Subcutaneous preadipocyte (primary cell): ENCODE data around the gene ENOX2. TPM values are rescaled to one million over a fixed set of nuclear protein-coding genes. Genes with fewer than 3 reads are reported as not detected.

Source experiments
- total RNA-seq: library from RNA; depleted of rRNA; stranded (reverse); fragments of >200 nt; gene quantifications from 2 replicates; pipeline ENCODE4 v1.2.3, GENCODE V29; 2012

Gene ENOX2, protein sequence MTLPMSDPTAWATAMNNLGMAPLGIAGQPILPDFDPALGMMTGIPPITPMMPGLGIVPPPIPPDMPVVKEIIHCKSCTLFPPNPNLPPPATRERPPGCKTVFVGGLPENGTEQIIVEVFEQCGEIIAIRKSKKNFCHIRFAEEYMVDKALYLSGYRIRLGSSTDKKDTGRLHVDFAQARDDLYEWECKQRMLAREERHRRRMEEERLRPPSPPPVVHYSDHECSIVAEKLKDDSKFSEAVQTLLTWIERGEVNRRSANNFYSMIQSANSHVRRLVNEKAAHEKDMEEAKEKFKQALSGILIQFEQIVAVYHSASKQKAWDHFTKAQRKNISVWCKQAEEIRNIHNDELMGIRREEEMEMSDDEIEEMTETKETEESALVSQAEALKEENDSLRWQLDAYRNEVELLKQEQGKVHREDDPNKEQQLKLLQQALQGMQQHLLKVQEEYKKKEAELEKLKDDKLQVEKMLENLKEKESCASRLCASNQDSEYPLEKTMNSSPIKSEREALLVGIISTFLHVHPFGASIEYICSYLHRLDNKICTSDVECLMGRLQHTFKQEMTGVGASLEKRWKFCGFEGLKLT
- total RNA-seq: 8.1 and 10.9 TPM in 2 replicates

DNA sequence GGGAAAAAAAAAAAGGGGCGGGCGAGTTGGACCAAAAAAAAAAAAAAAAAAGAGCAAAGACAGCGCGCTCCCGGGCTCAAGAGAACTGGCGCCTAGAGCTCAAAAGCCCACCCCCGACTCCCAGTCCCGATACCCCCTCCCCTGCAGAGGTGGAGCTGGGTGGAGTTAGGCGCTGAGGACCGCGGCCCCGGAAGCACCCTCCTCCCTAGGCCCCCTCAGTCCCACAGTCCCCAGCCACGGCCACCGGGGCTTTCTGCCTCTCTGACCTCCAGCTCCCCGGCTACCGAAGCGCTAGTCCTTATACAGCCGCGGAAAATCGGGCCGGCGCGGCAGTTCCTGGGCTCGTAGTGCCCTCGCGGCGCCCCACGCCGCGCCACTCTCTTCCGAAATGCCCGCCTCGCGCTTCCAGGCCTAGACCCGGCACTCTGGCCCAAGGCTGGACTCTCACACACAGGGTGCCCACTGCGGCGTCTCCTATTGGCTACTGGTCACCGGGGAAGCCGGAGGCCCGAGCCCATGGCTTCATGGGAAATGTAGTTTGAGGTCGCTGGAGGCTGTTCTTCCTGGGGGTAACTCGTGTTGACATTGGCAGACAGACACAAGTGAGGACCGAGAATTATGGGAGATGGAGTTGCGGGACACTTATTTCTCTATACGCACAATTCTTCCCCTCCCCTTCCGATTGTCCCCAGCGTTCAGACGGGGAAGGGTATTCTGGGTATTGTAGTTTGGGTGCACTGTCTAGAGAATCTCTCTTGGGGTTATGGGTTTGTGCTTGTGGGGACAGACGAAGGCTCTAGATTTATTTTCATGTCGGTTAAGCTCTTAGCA, at the start of gene ENOX2:
Gene ENOX2 (minus strand): TSS at position 427 of the 831 bp plus-strand sequence. CDS start 199,993 bp downstream, outside the sequence.

Other genes with a start within 250 kb of the ENOX2 start
- not detected in 2 replicates for gene ARHGAP36, start 155.1 kb upstream of the ENOX2 start, total RNA-seq